Measurements from ENCODE around the gene LRRC8A.
A peak's percentile ranks its signal among the peaks of the same experiment; 100 is the strongest.
"Not testable (repeated sequence)": the region's sequence is repeated elsewhere in the genome, so short reads cannot be mapped to it uniquely, and the experiment has no call there.

Gene LRRC8A

GRCh38 chr9:128863647-128864046 lies 18.3 kb upstream of the LRRC8A start:
- DNase-seq (ENCODE audit: low spot score): peak; percentile 74

- no peak for DNase-seq (ENCODE audit: low spot score)
Measured at GRCh38 chr9:128870128-128870940, 11.6 kb upstream of the LRRC8A start.

GRCh38 chr9:128870941-128871265 lies 11.0 kb upstream of the LRRC8A start:
- not testable (repeated sequence) for DNase-seq (ENCODE audit: low spot score)

- no peak for DNase-seq (ENCODE audit: low spot score)
Measured at GRCh38 chr9:128877852-128878251, 4.1 kb upstream of the LRRC8A start.

- peak; percentile 23 for DNase-seq (ENCODE audit: low spot score)
Measured at GRCh38 chr9:128882677-128883603, 1.0 kb downstream of the LRRC8A start.

- DNase-seq (ENCODE audit: low spot score): no peak
Measured at GRCh38 chr9:128884164-128884563, 2.2 kb downstream of the LRRC8A start.

GRCh38 chr9:128885376-128885775 lies 3.4 kb downstream of the LRRC8A start:
- DNase-seq (ENCODE audit: low spot score): no peak

- no peak for DNase-seq (ENCODE audit: low spot score)
Measured at GRCh38 chr9:128885798-128886197, 3.9 kb downstream of the LRRC8A start.

GRCh38 chr9:128886211-128886891 lies 4.4 kb downstream of the LRRC8A start:
- DNase-seq (ENCODE audit: low spot score): no peak

- DNase-seq (ENCODE audit: low spot score): no peak
Measured at GRCh38 chr9:128887049-128887448, 5.1 kb downstream of the LRRC8A start.

GRCh38 chr9:128887914-128888350 lies 6.0 kb downstream of the LRRC8A start:
- no peak for DNase-seq (ENCODE audit: low spot score)

GRCh38 chr9:128891321-128892220 lies 9.6 kb downstream of the LRRC8A start:
- DNase-seq (ENCODE audit: low spot score): no peak

- no peak for DNase-seq (ENCODE audit: low spot score)
Measured at GRCh38 chr9:128892221-128892921, 10.4 kb downstream of the LRRC8A start.

- no peak for DNase-seq (ENCODE audit: low spot score)
Measured at GRCh38 chr9:128893354-128893753, 11.4 kb downstream of the LRRC8A start.

- DNase-seq (ENCODE audit: low spot score): no peak
Measured at GRCh38 chr9:128894764-128895163, 12.8 kb downstream of the LRRC8A start.

- DNase-seq (ENCODE audit: low spot score): no peak
Measured at GRCh38 chr9:128895556-128895955, 13.6 kb downstream of the LRRC8A start.

- no peak for DNase-seq (ENCODE audit: low spot score)
Measured at GRCh38 chr9:128898382-128898781, 16.4 kb downstream of the LRRC8A start.

GRCh38 chr9:128898845-128899565 lies 17.1 kb downstream of the LRRC8A start:
- no peak for DNase-seq (ENCODE audit: low spot score)

GRCh38 chr9:128899566-128900322 lies 17.8 kb downstream of the LRRC8A start:
- no peak for DNase-seq (ENCODE audit: low spot score)

All from SK-N-DZ (cell line).